PFSK-1 (cell line): ENCODE results near the gene PPM1G.

Source experiments
- FOXP2 ChIP-seq: optimal IDR thresholded peaks from 2 replicates; pipeline ENCODE3; 2011; ENCODE audit warnings: borderline replicate concordance, control low read depth, inconsistent platforms; ENCODE audit not compliant: insufficient read depth; ENCODE audit errors: extremely low read length, extremely low read depth
- SIN3A ChIP-seq: IDR thresholded peaks from 2 replicates; pipeline ENCODE4 v1.6.1; 2012; ENCODE audit warnings: mild to moderate bottlenecking, low read length, moderate library complexity, borderline replicate concordance; ENCODE audit not compliant: insufficient read depth

DNA sequence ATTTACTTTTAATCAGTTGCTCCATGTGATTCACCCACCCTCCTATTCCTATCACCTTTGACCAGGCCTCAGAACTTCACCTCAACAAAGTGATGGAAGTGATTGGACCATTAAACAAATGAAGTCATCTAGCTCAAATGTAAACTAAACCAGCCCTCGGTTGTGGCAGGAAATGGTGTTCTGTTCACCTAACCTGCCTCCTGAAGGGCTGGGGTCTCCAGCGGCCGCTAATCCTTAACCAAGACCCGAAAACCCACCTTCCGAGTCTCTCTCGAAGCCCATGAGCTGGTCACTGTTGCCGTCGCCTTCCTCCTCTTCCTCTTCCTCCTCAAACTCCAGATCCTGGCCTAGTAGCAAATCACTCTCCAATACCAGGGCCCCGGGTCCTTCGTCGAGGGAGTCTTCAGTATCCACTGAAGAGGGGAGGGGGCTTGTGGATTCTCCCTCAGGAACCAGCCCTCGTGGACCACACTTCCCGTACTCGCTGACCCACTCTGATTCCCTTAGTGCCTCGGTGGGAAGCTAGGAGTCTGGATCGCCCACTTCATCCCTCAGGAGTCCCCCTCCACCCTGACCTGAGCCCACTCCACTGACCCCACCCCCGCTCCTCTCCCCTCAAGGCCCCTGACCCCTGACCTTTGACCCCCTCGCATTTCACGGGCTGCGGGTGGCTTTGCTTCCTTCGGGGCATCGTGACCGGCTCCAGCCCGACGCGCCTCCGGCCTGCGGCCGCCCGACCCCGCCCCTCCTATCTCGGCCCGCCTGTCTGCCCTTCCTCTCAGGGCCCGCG is 29.4 kb downstream of the PPM1G start:
- TF ChIP-seq FOXP2: no peak
- no peak for TF ChIP-seq SIN3A
